Naive thymus-derived CD4-positive, alpha-beta T cell (primary cell): Measurements from ENCODE around the gene MKNK1. TPM values are rescaled to one million over a fixed set of nuclear protein-coding genes. Genes with fewer than 3 reads are reported as not detected.
A peak's percentile ranks its signal among the peaks of the same experiment; 100 is the strongest.

Experiments used
- ATAC-seq: fragments of 150-1000 bp; cut with Tn5 transposase; 2 replicates; pipeline ENCODE4 v1.10.0; 2021; ENCODE audit warnings: mild to moderate bottlenecking, moderate library complexity
- CTCF ChIA-PET: fragments of 350-600 bp; sonication (Branson Sonifier 250); formaldehyde crosslinking; loops from one replicate; lab custom pipeline; 2021; ENCODE audit warnings: antibody characterized with exemption; lab: Charles Lee
- POLR2A ChIA-PET: fragments of 350-600 bp; sonication (Branson Sonifier 250); formaldehyde crosslinking; loops from one replicate; lab custom pipeline; 2021; ENCODE audit warnings: antibody characterized with exemption, inconsistent platforms; lab: Charles Lee
- DNase-seq, 9 donors: peaks; one replicate each; pipeline versions ENCODE4 v3.0.0 to v3.0.0-alpha.2; 2020 to 2022; ENCODE audit warnings: mixed read lengths in 1 of 9
- H3K27ac ChIP-seq: one replicate; pipeline ENCODE4 v1.7.0; 2013; ENCODE audit warnings: mild to moderate bottlenecking, low read depth, low read length, moderate library complexity
- H3K27me3 ChIP-seq, 2 donors: one replicate each; pipeline ENCODE4 v1.7.0; 2013; ENCODE audit warnings: low read length in 2 of 2, mild to moderate bottlenecking in 2 of 2, moderate library complexity in 2 of 2; ENCODE audit not compliant: control insufficient read depth in 2 of 2, insufficient read depth in 2 of 2
- H3K36me3 ChIP-seq, 3 experiments: 1 replicate in 2 of 3; 2 replicates in 1 of 3; pipeline ENCODE4 v1.7.0; 2013; ENCODE audit warnings: low read length in 3 of 3, mild to moderate bottlenecking in 3 of 3, moderate library complexity in 1 of 3; ENCODE audit not compliant: insufficient read depth in 3 of 3, control insufficient read depth in 2 of 3
- H3K4me1 ChIP-seq, 2 donors: one replicate each; pipeline ENCODE4 v1.7.0; 2013; ENCODE audit warnings: low read length in 2 of 2, mild to moderate bottlenecking in 2 of 2, moderate library complexity in 1 of 2; ENCODE audit not compliant: control insufficient read depth in 2 of 2, insufficient read depth in 2 of 2
- H3K4me3 ChIP-seq: 2 replicates; pipeline ENCODE4 v1.7.0; 2013; ENCODE audit warnings: mild to moderate bottlenecking, low read length
- H3K9me3 ChIP-seq, 3 experiments: 1 replicate in 2 of 3; 2 replicates in 1 of 3; pipeline ENCODE4 v1.7.0; 2013; ENCODE audit warnings: low read length in 3 of 3; ENCODE audit not compliant: control insufficient read depth in 2 of 3
- H3K27ac Mint-ChIP-seq, 9 donors: one replicate each; pipeline ENCODE4 v1.8.0; 2020 to 2022; ENCODE audit warnings: mixed read lengths in 9 of 9, mild to moderate bottlenecking in 8 of 9, moderate library complexity in 5 of 9, inconsistent platforms in 2 of 9
- H3K27me3 Mint-ChIP-seq, 5 donors: one replicate each; pipeline ENCODE4 v1.8.0; 2021 to 2022; ENCODE audit warnings: mixed read lengths in 5 of 5, mild to moderate bottlenecking in 1 of 5
- H3K36me3 Mint-ChIP-seq, 5 donors: one replicate each; pipeline ENCODE4 v1.8.0; 2020 to 2022; ENCODE audit warnings: mixed read lengths in 5 of 5, mild to moderate bottlenecking in 3 of 5, inconsistent platforms in 1 of 5
- H3K4me1 Mint-ChIP-seq, 7 donors: one replicate each; pipeline ENCODE4 v1.8.0; 2020 to 2022; ENCODE audit warnings: mixed read lengths in 7 of 7, mild to moderate bottlenecking in 3 of 7, inconsistent platforms in 1 of 7
- H3K4me3 Mint-ChIP-seq, 10 donors: one replicate each; pipeline ENCODE4 v1.8.0; 2020 to 2022; ENCODE audit warnings: mild to moderate bottlenecking in 10 of 10, mixed read lengths in 10 of 10, moderate library complexity in 6 of 10, inconsistent platforms in 2 of 10
- H3K9me3 Mint-ChIP-seq, 11 donors: one replicate each; pipeline ENCODE4 v1.8.0; 2020 to 2022; ENCODE audit warnings: mixed read lengths in 11 of 11, mild to moderate bottlenecking in 4 of 11, inconsistent platforms in 1 of 11, moderate library complexity in 1 of 11
- intact Hi-C, 2 donors: fragments of 100-400 bp; cut with micrococcal nuclease; formaldehyde crosslinking; loops; one replicate each; pipeline ENCODE4 v1.15.1; 2023
- polyA plus RNA-seq, 2 donors: library from polyadenylated mRNA; unstranded; fragments of 300-500 nt; fragmentation: Illumina TruSeq; gene quantifications; one replicate each; pipeline ENCODE4 v1.2.3, GENCODE V29; 2021
- total RNA-seq, 6 experiments: library from RNA in 5 of 6; stranded (reverse) in 5 of 6; gene quantifications; 1 replicate in 5 of 6; 2 replicates in 1 of 6; pipeline ENCODE4 v1.2.3 and lab custom pipeline; 2021 to 2026

MKNK1 gene
- total and polyA plus RNA-seq, 7 experiments from 2014 or later: 21.9 to 80.1 (median 53.3) TPM

DNA sequence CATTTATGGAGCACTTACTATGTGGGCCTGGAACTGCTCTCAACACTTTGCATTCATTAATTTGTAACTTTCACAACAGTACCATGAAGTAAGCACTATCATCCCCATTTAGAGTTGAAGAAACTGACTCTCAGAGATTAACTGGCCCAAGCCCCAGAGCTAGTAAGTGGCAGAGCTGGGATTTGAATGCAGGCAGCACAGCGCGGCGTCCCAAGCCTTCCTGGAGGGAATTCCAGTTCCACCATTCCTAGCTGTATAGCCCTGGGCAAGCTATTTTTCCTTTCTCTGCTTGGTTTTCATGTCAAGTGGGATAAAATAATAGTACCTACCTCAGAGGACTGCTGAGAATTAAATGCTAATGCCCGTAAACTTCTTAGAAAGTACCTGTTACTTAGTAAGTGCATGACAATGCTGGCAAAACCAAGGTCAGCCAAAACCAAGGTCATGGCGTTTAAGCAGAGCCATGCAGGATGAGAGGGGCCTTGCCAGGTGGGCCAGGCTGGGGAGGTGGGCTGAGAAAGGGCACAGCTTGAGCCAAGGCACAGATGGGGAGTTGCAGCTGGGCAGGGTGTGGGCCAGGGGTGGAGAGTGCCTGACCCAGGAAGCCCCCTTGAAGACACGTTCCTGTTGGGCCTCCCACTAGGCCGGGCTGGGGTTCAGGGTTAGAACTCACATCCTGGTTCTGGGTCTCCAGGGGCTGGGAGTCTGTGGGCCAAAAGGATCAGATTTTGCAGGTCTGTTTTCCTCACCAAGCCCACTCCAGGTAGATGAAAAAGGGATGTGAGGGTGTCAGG lies 48.0 kb downstream of the MKNK1 start:
- H3K9me3 ChIP-seq: no peaks in the 10 kb centered on the region
- peaks cover 0 to 13% (median 0%) of the 10 kb centered on the region in 5 donors for H3K36me3 Mint-ChIP-seq
- peaks cover 0 to 29% (median 0%) of the 10 kb centered on the region in 3 experiments for H3K36me3 ChIP-seq
- H3K4me1 ChIP-seq: no peaks in the 10 kb centered on the region
- POLR2A ChIA-PET: no interaction called here
- no peaks in the 10 kb centered on the region for H3K9me3 Mint-ChIP-seq
- no peaks in the 10 kb centered on the region for H3K27me3 ChIP-seq
- intact Hi-C loops: no loop called here
- ATAC-seq (no peak), DNase-seq (no peak)
- CTCF ChIA-PET: no interaction called here
- H3K27me3 Mint-ChIP-seq: no peaks in the 10 kb centered on the region
- H3K27ac Mint-ChIP-seq: peak overlapping the region in 3 of 9 donors; percentile 15 to 54 (median 31)
- no peak overlapping the region for H3K4me3 ChIP-seq
- no peak overlapping the region for H3K4me3 Mint-ChIP-seq
- H3K27ac ChIP-seq: no peak overlapping the region
- peaks cover 0 to 10% (median 0%) of the 10 kb centered on the region in 7 donors for H3K4me1 Mint-ChIP-seq

DNA sequence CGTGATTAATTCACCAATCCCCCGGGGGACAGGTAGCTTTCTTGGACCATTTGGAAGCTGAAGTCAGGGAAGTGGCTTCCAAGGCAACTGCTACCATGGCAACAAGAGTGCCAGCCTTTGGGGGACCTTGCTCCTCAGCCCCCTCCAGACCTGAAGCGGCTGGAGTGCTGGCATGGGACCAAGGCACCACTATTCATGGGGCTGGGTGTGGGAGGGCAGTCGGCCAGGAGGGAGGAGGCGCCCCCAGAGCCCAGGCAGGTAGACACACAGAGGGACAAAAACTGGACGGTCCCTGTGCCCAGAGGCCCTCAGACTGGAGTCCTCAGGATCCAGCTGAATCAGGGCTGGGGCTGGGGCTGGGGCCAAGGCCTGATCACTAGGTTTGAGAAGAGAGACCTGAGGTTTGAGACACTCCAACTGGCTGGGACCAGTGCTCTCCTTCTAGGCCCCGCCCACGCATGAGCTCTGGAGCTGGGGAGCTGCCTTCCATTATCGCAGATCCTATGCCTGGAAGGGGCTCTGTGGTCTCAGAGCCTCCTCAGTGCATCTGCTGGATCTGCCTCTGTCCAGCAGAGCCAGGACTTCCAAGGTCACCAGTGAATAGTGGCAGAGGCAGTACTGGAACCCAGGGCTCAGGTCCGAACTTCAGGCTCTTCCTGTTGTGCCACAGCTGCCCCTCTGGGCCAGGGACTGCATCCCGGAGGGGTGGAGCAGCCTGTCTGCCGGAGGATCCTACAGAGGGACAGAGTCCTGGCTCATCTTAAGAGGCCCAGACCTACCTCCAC lies 49.3 kb downstream of the MKNK1 start:
- peaks cover 0 to 11% (median 0%) of the 10 kb centered on the region in 5 donors for H3K36me3 Mint-ChIP-seq
- no peak overlapping the region for H3K27ac Mint-ChIP-seq
- H3K9me3 ChIP-seq: no peaks in the 10 kb centered on the region
- DNase-seq (no peak), ATAC-seq (no peak)
- intact Hi-C loops: no loop called here
- peaks cover 0 to 5% of the 10 kb centered on the region in 2 donors for H3K4me1 ChIP-seq
- no peaks in the 10 kb centered on the region for H3K27me3 ChIP-seq
- peaks cover 0 to 13% (median 2%) of the 10 kb centered on the region in 7 donors for H3K4me1 Mint-ChIP-seq
- H3K4me3 ChIP-seq: no peak overlapping the region
- POLR2A ChIA-PET: no interaction called here
- peaks cover 0 to 18% (median 0%) of the 10 kb centered on the region in 3 experiments for H3K36me3 ChIP-seq
- peaks cover 0 to 3% (median 0%) of the 10 kb centered on the region in 11 donors for H3K9me3 Mint-ChIP-seq
- H3K27ac ChIP-seq: no peak overlapping the region
- H3K27me3 Mint-ChIP-seq: peaks cover 0 to 4% (median 0%) of the 10 kb centered on the region in 5 donors
- CTCF ChIA-PET: no interaction called here
- no peak overlapping the region for H3K4me3 Mint-ChIP-seq

- no peak overlapping the region for H3K27ac ChIP-seq
- no peak overlapping the region for H3K4me3 Mint-ChIP-seq
- H3K9me3 ChIP-seq: no peaks in the 10 kb centered on the region
- peaks cover 0 to 14% (median 0%) of the 10 kb centered on the region in 3 experiments for H3K36me3 ChIP-seq
- peaks cover 0 to 18% (median 7%) of the 10 kb centered on the region in 7 donors for H3K4me1 Mint-ChIP-seq
- H3K4me3 ChIP-seq: no peak overlapping the region
- H3K36me3 Mint-ChIP-seq: peaks cover 0 to 10% (median 0%) of the 10 kb centered on the region in 5 donors
- H3K27me3 ChIP-seq: no peaks in the 10 kb centered on the region
- H3K4me1 ChIP-seq: peaks cover 0 to 10% of the 10 kb centered on the region in 2 donors
- intact Hi-C loops: no loop called here
- no peak for ATAC-seq
- peaks cover 0 to 3% (median 0%) of the 10 kb centered on the region in 11 donors for H3K9me3 Mint-ChIP-seq
- CTCF ChIA-PET: no interaction called here
- H3K27ac Mint-ChIP-seq: no peak overlapping the region
- peaks cover 0 to 5% (median 0%) of the 10 kb centered on the region in 5 donors for H3K27me3 Mint-ChIP-seq
- DNase-seq: no peak
- POLR2A ChIA-PET: no interaction called here
Observed at GRCh38 chr1:46554236-46554596, 49.9 kb downstream of the MKNK1 start.

GRCh38 chr1:46553506-46553905 lies 50.6 kb downstream of the MKNK1 start:
- CTCF ChIA-PET: no interaction called here
- Histone ChIP-seq H3K9me3 (no peaks in the 10 kb centered on the region), H3K4me1 (peaks cover 0 to 12% of the 10 kb centered on the region in 2 donors), H3K4me3 (no peak overlapping the region), H3K27me3 (no peaks in the 10 kb centered on the region), H3K27ac (no peak overlapping the region), H3K36me3 (peaks cover 0 to 7% (median 0%) of the 10 kb centered on the region in 3 experiments)
- no peak overlapping the region for H3K27ac Mint-ChIP-seq
- peaks cover 0 to 3% (median 0%) of the 10 kb centered on the region in 11 donors for H3K9me3 Mint-ChIP-seq
- DNase-seq (no peak), ATAC-seq (no peak)
- peaks cover 0 to 5% (median 0%) of the 10 kb centered on the region in 5 donors for H3K27me3 Mint-ChIP-seq
- no peak overlapping the region for H3K4me3 Mint-ChIP-seq
- intact Hi-C loops: no loop called here
- peaks cover 0 to 19% (median 8%) of the 10 kb centered on the region in 7 donors for H3K4me1 Mint-ChIP-seq
- POLR2A ChIA-PET: no interaction called here
- H3K36me3 Mint-ChIP-seq: peaks cover 0 to 5% (median 0%) of the 10 kb centered on the region in 5 donors

- Histone ChIP-seq H3K27ac (no peak overlapping the region), H3K9me3 (no peaks in the 10 kb centered on the region), H3K36me3 (no peaks in the 10 kb centered on the region), H3K4me3 (no peak overlapping the region), H3K27me3 (no peaks in the 10 kb centered on the region), H3K4me1 (peaks cover 0 to 12% of the 10 kb centered on the region in 2 donors)
- H3K27ac Mint-ChIP-seq: no peak overlapping the region
- ChIA-PET CTCF (no interaction called here), POLR2A (no interaction called here)
- ATAC-seq: no peak
- H3K9me3 Mint-ChIP-seq: peaks cover 0 to 3% (median 0%) of the 10 kb centered on the region in 11 donors
- peaks cover 0 to 23% (median 8%) of the 10 kb centered on the region in 7 donors for H3K4me1 Mint-ChIP-seq
- peaks cover 0 to 9% (median 4%) of the 10 kb centered on the region in 5 donors for H3K27me3 Mint-ChIP-seq
- intact Hi-C loops: no loop called here
- no peak for DNase-seq
- peaks cover 0 to 3% (median 0%) of the 10 kb centered on the region in 5 donors for H3K36me3 Mint-ChIP-seq
- H3K4me3 Mint-ChIP-seq: no peak overlapping the region
Observed at GRCh38 chr1:46552357-46553237, 51.5 kb downstream of the MKNK1 start.

- H3K9me3 Mint-ChIP-seq: peaks cover 0 to 3% (median 0%) of the 10 kb centered on the region in 11 donors
- Histone ChIP-seq H3K4me1 (peaks cover 0 to 12% of the 10 kb centered on the region in 2 donors), H3K9me3 (no peaks in the 10 kb centered on the region), H3K27me3 (no peaks in the 10 kb centered on the region), H3K36me3 (no peaks in the 10 kb centered on the region), H3K27ac (no peak within 1 kb of the TSS), H3K4me3 (no peak within 1 kb of the TSS)
- ChIA-PET CTCF (no interaction called here), POLR2A (no interaction called here)
- DNase-seq (no peak), ATAC-seq (no peak)
- H3K27me3 Mint-ChIP-seq: peaks cover 4 to 16% (median 7%) of the 10 kb centered on the region in 5 donors
- no peak within 1 kb of the TSS for H3K27ac Mint-ChIP-seq
- H3K4me1 Mint-ChIP-seq: peaks cover 0 to 16% (median 8%) of the 10 kb centered on the region in 7 donors
- H3K36me3 Mint-ChIP-seq: peaks cover 0 to 3% (median 0%) of the 10 kb centered on the region in 5 donors
- no peak within 1 kb of the TSS for H3K4me3 Mint-ChIP-seq
- intact Hi-C loops: no loop called here
Observed at GRCh38 chr1:46551597-46552095, 52.4 kb downstream of the MKNK1 start, which contains the start of gene KNCN. KNCN (minus strand) TSS chr1:46551647; CDS start chr1:46551215, 432 bp downstream.
